SK-N-SH treated with all-trans-retinoic acid at 6 μM for 48 hours (cell line): Measurements from ENCODE around the gene FATE1.
A peak's percentile ranks its signal among the peaks of the same experiment; 100 is the strongest.

Experiments used
- ATAC-seq: fragments of 200-7000 bp; cut with Tn5 transposase; 3 replicates; pipeline ENCODE4 v1.9.1; 2020; ENCODE audit warnings: mild to moderate bottlenecking, moderate library complexity
- ARNTL ChIP-seq: fragments of 450-650 bp; formaldehyde crosslinking; IDR thresholded peaks from 2 replicates; pipeline ENCODE4 v1.5.0; 2020; ENCODE audit warnings: low read depth, mild to moderate bottlenecking, moderate library complexity, borderline replicate concordance
- BACH2 ChIP-seq: fragments of 250-450 bp; sonication (Bioruptor Pico); IDR thresholded peaks from 2 replicates; pipeline ENCODE4 v1.9.0; 2021; ENCODE audit warnings: mild to moderate bottlenecking, borderline replicate concordance
- CSDC2 ChIP-seq: fragments of 250-450 bp; sonication (Bioruptor Pico); IDR thresholded peaks from 2 replicates; pipeline ENCODE4 v1.5.0; 2020; ENCODE audit warnings: mild to moderate bottlenecking, moderate library complexity
- ESRRG ChIP-seq: fragments of 250-450 bp; sonication (Bioruptor Pico); IDR thresholded peaks from 2 replicates; pipeline ENCODE4 v1.6.1; 2021; ENCODE audit warnings: mild to moderate bottlenecking
- GLIS3 ChIP-seq: fragments of 250-450 bp; sonication (Bioruptor Pico); IDR thresholded peaks from 2 replicates; pipeline ENCODE4 v1.5.0; 2020; ENCODE audit warnings: mild to moderate bottlenecking, moderate library complexity
- ISL1 ChIP-seq: fragments of 250-450 bp; sonication (Bioruptor Pico); IDR thresholded peaks from 2 replicates; pipeline ENCODE4 v2.1.2; 2022; ENCODE audit warnings: mild to moderate bottlenecking, moderate library complexity
- OSR1 ChIP-seq: fragments of 250-450 bp; sonication (Bioruptor Pico); IDR thresholded peaks from 2 replicates; pipeline ENCODE4 v1.8.0; 2022; ENCODE audit warnings: moderate library complexity, mild to moderate bottlenecking, inconsistent platforms
- PPARA ChIP-seq: fragments of 250-450 bp; sonication (Bioruptor Pico); IDR thresholded peaks from 2 replicates; pipeline ENCODE4 v1.5.0; 2020; ENCODE audit warnings: mild to moderate bottlenecking, borderline replicate concordance
- RARB ChIP-seq: fragments of 250-450 bp; sonication (Bioruptor Pico); IDR thresholded peaks from 2 replicates; pipeline ENCODE4 v1.8.0; 2021; ENCODE audit warnings: mild to moderate bottlenecking, moderate library complexity
- SNAI2 ChIP-seq: fragments of 250-450 bp; sonication (Bioruptor Pico); IDR thresholded peaks from 2 replicates; pipeline ENCODE4 v1.5.0; 2020; ENCODE audit warnings: mild to moderate bottlenecking, moderate library complexity
- TCF4 ChIP-seq: fragments of 250-450 bp; sonication (Bioruptor Pico); IDR thresholded peaks from 2 replicates; pipeline ENCODE4 v1.8.0; 2021; ENCODE audit warnings: mild to moderate bottlenecking, moderate library complexity, borderline replicate concordance
- ZC3H10 ChIP-seq: fragments of 250-450 bp; sonication (Bioruptor Pico); IDR thresholded peaks from 2 replicates; pipeline ENCODE4 v1.5.1; 2021; ENCODE audit warnings: mild to moderate bottlenecking, moderate library complexity
- ZFP3 ChIP-seq: fragments of 250-450 bp; sonication (Bioruptor Pico); IDR thresholded peaks from 2 replicates; pipeline ENCODE4 v1.5.0; 2020; ENCODE audit warnings: mild to moderate bottlenecking, moderate library complexity
- ZFP30 ChIP-seq: fragments of 450-650 bp; formaldehyde crosslinking; IDR thresholded peaks from 2 replicates; pipeline ENCODE4 v1.5.0; 2022; ENCODE audit warnings: mild to moderate bottlenecking, moderate library complexity
- ZNF565 ChIP-seq: fragments of 450-650 bp; formaldehyde crosslinking; conservative IDR thresholded peaks from 2 replicates; pipeline ENCODE4 v1.5.0; 2020; ENCODE audit warnings: low read depth, mild to moderate bottlenecking, moderate library complexity
- ZNF70 ChIP-seq: fragments of 450-650 bp; formaldehyde crosslinking; IDR thresholded peaks from 2 replicates; pipeline ENCODE4 v1.5.0; 2020; ENCODE audit warnings: mild to moderate bottlenecking, moderate library complexity
- ZNF8 ChIP-seq: fragments of 450-650 bp; formaldehyde crosslinking; IDR thresholded peaks from 2 replicates; pipeline ENCODE4 v1.5.0; 2020; ENCODE audit warnings: mild to moderate bottlenecking, moderate library complexity
- TF ChIP-seq, protein P1 (sequence below): fragments of 250-450 bp; sonication (Bioruptor Pico); IDR thresholded peaks from 2 replicates; pipeline ENCODE4 v1.8.0; 2021; ENCODE audit warnings: low read depth, mild to moderate bottlenecking, moderate library complexity, borderline replicate concordance
- TF ChIP-seq, protein P2 (sequence below): fragments of 250-450 bp; sonication (Bioruptor Pico); IDR thresholded peaks from 2 replicates; pipeline ENCODE4 v1.5.0; 2020; ENCODE audit warnings: mild to moderate bottlenecking, moderate library complexity
- TF ChIP-seq, protein P3 (sequence below): fragments of 250-450 bp; sonication (Bioruptor Pico); IDR thresholded peaks from 2 replicates; pipeline ENCODE4 v1.8.0; 2020; ENCODE audit warnings: mild to moderate bottlenecking, moderate library complexity, borderline replicate concordance
- TF ChIP-seq, protein P4 (sequence below): fragments of 250-450 bp; sonication (Bioruptor Pico); IDR thresholded peaks from 2 replicates; pipeline ENCODE4 v1.5.1; 2020; ENCODE audit warnings: low read depth, mild to moderate bottlenecking, moderate library complexity
- TF ChIP-seq, protein P5 (sequence below): fragments of 250-450 bp; sonication (Bioruptor Pico); IDR thresholded peaks from 2 replicates; pipeline ENCODE4 v1.5.1; 2021; ENCODE audit warnings: mild to moderate bottlenecking, moderate library complexity

FATE1 gene

DNA sequence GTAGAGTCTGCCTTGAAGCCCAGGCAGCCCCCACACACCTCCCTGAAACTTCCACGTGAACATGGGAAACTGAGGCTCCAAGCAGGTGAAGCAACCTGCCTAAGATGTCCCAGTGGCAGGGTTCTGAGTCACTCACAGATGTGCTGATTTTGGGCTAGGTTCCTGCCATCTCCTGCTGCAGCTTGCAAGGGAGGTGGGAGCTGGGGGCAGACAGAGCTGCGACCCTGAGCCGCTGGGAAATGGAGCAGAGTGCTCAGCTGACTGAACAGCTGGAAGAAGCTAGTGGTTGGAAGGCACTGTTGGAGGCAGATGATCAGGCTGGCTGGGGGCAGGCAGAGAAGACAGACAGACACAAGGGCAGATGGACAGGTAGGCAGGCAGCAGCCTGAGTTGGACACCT, 3.6 kb upstream of the FATE1 start:
- TF ChIP-seq ZNF70 (CRISPR knock-in tag), result no peak
- TF ChIP-seq CSDC2 (CRISPR knock-in tag), result no peak
- no peak for TF ChIP-seq ARNTL (CRISPR knock-in tag)
- no peak for TF ChIP-seq ZC3H10 (CRISPR knock-in tag)
- TF ChIP-seq TCF4 (CRISPR knock-in tag), result no peak
- TF ChIP-seq, protein P1, sequence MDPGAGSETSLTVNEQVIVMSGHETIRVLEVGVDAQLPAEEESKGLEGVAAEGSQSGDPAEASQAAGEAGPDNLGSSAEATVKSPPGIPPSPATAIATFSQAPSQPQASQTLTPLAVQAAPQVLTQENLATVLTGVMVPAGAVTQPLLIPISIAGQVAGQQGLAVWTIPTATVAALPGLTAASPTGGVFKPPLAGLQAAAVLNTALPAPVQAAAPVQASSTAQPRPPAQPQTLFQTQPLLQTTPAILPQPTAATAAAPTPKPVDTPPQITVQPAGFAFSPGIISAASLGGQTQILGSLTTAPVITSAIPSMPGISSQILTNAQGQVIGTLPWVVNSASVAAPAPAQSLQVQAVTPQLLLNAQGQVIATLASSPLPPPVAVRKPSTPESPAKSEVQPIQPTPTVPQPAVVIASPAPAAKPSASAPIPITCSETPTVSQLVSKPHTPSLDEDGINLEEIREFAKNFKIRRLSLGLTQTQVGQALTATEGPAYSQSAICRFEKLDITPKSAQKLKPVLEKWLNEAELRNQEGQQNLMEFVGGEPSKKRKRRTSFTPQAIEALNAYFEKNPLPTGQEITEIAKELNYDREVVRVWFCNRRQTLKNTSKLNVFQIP (CRISPR knock-in tag), result no peak
- no peak for TF ChIP-seq ZNF565 (CRISPR knock-in tag)
- TF ChIP-seq PPARA, result no peak
- TF ChIP-seq, protein P2, sequence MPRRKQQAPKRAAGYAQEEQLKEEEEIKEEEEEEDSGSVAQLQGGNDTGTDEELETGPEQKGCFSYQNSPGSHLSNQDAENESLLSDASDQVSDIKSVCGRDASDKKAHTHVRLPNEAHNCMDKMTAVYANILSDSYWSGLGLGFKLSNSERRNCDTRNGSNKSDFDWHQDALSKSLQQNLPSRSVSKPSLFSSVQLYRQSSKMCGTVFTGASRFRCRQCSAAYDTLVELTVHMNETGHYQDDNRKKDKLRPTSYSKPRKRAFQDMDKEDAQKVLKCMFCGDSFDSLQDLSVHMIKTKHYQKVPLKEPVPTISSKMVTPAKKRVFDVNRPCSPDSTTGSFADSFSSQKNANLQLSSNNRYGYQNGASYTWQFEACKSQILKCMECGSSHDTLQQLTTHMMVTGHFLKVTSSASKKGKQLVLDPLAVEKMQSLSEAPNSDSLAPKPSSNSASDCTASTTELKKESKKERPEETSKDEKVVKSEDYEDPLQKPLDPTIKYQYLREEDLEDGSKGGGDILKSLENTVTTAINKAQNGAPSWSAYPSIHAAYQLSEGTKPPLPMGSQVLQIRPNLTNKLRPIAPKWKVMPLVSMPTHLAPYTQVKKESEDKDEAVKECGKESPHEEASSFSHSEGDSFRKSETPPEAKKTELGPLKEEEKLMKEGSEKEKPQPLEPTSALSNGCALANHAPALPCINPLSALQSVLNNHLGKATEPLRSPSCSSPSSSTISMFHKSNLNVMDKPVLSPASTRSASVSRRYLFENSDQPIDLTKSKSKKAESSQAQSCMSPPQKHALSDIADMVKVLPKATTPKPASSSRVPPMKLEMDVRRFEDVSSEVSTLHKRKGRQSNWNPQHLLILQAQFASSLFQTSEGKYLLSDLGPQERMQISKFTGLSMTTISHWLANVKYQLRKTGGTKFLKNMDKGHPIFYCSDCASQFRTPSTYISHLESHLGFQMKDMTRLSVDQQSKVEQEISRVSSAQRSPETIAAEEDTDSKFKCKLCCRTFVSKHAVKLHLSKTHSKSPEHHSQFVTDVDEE (CRISPR knock-in tag), result no peak
- TF ChIP-seq ZFP30 (CRISPR knock-in tag), result no peak
- no peak for ATAC-seq

DNA sequence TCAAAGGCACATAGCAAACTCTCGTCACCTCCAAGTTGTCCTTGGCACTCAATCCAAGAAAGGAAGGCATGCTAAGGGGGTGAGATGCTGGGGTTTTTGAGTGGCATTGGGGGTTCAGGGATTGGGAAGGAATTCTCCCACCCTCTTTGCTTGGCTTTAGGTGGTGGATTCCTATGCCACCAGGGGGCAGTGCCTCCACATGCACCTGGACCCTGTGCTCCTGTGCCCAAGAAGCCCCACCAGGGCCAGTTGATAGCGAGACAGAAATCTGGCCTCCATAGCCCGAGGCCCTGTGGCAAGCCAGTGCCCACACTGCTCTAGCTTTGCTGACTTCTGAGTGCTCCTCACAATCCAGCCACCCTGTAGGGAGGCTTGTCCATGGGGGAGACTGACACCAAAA, 2.0 kb upstream of the FATE1 start:
- TF ChIP-seq, protein P3, sequence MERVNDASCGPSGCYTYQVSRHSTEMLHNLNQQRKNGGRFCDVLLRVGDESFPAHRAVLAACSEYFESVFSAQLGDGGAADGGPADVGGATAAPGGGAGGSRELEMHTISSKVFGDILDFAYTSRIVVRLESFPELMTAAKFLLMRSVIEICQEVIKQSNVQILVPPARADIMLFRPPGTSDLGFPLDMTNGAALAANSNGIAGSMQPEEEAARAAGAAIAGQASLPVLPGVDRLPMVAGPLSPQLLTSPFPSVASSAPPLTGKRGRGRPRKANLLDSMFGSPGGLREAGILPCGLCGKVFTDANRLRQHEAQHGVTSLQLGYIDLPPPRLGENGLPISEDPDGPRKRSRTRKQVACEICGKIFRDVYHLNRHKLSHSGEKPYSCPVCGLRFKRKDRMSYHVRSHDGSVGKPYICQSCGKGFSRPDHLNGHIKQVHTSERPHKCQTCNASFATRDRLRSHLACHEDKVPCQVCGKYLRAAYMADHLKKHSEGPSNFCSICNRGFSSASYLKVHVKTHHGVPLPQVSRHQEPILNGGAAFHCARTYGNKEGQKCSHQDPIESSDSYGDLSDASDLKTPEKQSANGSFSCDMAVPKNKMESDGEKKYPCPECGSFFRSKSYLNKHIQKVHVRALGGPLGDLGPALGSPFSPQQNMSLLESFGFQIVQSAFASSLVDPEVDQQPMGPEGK (CRISPR knock-in tag), result no peak
- TF ChIP-seq SNAI2 (CRISPR knock-in tag), result no peak
- TF ChIP-seq, protein P1 (CRISPR knock-in tag), result no peak
- peak; percentile 80 for ATAC-seq

DNA sequence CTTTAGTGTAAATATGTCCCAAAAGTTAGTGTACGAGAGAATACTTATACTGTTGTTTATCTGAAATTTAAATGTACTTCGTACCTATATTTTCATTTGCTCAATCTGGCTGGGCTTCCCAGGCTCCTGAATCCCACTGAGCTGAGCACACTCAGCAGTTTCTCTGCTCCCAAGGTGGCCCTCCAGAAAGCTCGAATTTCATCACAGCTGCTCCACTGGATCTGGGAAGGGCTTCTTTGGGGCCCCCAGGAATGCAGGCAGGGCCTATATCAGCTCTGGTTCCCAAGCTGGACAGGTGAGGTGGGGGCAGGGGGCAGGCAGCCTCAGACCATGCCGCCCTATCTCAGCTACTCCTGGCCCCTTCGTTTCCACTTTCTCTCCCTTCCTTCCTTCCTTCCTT, 1.5 kb upstream of the FATE1 start:
- TF ChIP-seq ARNTL (CRISPR knock-in tag) (no peak), ZFP3 (CRISPR knock-in tag) (no peak), ZNF70 (CRISPR knock-in tag) (no peak), GLIS3 (no peak), OSR1 (CRISPR knock-in tag) (no peak), ISL1 (CRISPR knock-in tag) (no peak)
- TF ChIP-seq, protein P3 (CRISPR knock-in tag), result no peak
- no peak for ATAC-seq

DNA sequence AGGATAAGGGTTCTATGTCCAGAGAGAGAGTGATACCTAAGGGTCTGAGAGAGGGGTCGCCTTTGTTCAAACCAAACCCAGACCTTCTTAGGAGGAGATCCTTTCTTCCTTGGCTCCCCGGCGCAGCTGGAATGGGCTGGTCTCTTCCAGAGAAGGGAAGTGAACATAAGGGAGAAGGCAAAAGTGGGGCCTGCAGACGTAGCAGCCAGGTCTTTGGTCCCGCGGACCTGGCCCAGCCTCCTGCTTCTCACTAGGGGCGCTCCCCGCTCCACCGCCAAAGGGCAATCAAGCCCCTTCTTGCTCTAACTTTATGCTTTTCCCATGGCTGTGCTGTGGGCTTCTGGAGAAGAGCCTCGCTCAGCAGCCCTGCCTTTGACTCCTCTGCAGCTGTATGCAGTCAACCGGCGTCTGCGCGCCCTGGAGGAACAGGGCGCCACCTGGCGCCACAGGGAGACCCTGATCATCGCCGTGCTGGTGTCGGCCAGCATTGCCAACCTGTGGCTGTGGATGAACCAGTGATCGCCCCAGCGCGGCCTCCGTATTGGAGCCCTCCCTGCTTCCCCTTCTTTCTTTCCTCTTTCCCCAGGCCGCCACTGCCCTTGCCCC, 6.5 kb downstream of the FATE1 start:
- ATAC-seq, result peak; percentile 98
- TF ChIP-seq CSDC2 (CRISPR knock-in tag) (no peak), OSR1 (CRISPR knock-in tag) (no peak), ZNF565 (CRISPR knock-in tag) (no peak), GLIS3 (no peak), ZC3H10 (CRISPR knock-in tag) (no peak), PPARA (no peak), SNAI2 (CRISPR knock-in tag) (no peak), ZFP30 (CRISPR knock-in tag) (no peak), RARB (CRISPR knock-in tag) (no peak), ZNF8 (no peak), ISL1 (CRISPR knock-in tag) (no peak), BACH2 (CRISPR knock-in tag) (no peak), ESRRG (no peak)
- TF ChIP-seq, protein P4, sequence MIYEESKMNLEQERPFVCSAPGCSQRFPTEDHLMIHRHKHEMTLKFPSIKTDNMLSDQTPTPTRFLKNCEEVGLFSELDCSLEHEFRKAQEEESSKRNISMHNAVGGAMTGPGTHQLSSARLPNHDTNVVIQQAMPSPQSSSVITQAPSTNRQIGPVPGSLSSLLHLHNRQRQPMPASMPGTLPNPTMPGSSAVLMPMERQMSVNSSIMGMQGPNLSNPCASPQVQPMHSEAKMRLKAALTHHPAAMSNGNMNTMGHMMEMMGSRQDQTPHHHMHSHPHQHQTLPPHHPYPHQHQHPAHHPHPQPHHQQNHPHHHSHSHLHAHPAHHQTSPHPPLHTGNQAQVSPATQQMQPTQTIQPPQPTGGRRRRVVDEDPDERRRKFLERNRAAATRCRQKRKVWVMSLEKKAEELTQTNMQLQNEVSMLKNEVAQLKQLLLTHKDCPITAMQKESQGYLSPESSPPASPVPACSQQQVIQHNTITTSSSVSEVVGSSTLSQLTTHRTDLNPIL, result no peak
- TF ChIP-seq, protein P5, sequence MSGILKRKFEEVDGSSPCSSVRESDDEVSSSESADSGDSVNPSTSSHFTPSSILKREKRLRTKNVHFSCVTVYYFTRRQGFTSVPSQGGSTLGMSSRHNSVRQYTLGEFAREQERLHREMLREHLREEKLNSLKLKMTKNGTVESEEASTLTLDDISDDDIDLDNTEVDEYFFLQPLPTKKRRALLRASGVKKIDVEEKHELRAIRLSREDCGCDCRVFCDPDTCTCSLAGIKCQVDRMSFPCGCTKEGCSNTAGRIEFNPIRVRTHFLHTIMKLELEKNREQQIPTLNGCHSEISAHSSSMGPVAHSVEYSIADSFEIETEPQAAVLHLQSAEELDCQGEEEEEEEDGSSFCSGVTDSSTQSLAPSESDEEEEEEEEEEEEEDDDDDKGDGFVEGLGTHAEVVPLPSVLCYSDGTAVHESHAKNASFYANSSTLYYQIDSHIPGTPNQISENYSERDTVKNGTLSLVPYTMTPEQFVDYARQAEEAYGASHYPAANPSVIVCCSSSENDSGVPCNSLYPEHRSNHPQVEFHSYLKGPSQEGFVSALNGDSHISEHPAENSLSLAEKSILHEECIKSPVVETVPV (CRISPR knock-in tag), result no peak
